Adrenal gland (tissue), 5 donors: ENCODE data around the gene IL1RL2.

Experiments
- CTCF ChIP-seq, 6 experiments: fragments of 450-650 bp in 4 of 6; fragments of 200-600 bp in 2 of 6; sonication (generic) in 1 of 6; IDR thresholded peaks; 1 replicate in 5 of 6; 2 replicates in 1 of 6; pipeline versions ENCODE4 v1.5.1 to v1.8.0; 2016 to 2021; ENCODE audit warnings: antibody characterized with exemption in 6 of 6, mild to moderate bottlenecking in 2 of 6, moderate library complexity in 1 of 6
- POLR2A ChIP-seq, 2 donors: fragments of 450-650 bp; IDR thresholded peaks; one replicate each; pipeline ENCODE4 v1.6.1; 2017; ENCODE audit warnings: antibody characterized with exemption in 2 of 2, mild to moderate bottlenecking in 2 of 2, moderate library complexity in 1 of 2
- donor health status: DM: no; HTN: no; CAD: no.

- TF ChIP-seq CTCF (IDR thresholded peaks at IDR 0.05) (no peak), POLR2A (IDR thresholded peaks at IDR 0.05) (no peak)
These were observed 79.4 kb downstream of the IL1RL2 start for GRCh38 chr2:102266204-102266603.
